ENCODE data around the gene P2RX1. TPM values are rescaled to one million over a fixed set of nuclear protein-coding genes. Genes with fewer than 3 reads are reported as not detected.

P2RX1 gene
- total and polyA plus RNA-seq, 8 donors, result 17.7 to 41.8 (median 24.9) TPM

DNA sequence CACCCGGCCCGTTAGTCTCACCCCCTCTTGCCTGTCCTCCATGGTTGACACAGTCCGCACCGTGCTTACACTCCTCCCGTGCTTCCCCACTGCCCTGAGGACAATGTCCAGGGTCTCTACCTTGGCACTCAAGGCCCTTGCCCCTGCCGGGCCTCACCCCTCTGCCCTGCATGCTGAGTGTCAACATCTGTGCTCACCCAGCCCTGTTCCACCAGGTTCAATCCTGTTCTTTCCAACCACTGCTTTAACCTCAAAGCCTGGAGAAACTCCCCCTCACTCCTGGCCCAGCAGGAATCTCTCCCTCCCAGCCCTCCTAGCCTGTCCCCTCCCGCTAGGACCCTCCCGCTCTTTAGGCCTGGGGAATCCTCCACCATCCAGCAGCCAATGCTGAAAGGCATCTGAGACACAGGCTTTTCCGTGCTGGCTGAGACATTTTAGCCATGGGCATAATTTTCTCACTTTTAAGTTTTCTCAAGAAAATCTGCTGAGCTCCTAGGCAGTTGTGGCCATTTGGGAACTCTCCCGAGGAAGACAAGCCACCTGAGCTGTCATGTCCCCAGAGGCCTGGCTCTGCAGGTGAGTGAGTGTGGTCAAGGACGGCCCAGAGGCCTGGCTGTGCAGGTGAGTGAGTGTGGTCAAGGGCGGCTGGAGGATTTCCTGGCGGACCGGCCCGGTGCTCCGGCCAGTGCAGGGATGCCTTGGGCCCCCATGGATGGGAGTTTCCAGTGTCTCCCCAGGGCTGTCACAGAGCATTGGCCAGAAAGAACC is 10.8 kb upstream of the P2RX1 start:
- Histone ChIP-seq H3K27me3 (no peaks in the 10 kb centered on the region), H3K4me3 (no peak overlapping the region), H3K27ac (no peak overlapping the region), H3K36me3 (no peaks in the 10 kb centered on the region), H3K4me1 (no peaks in the 10 kb centered on the region), H3K9me3 (no peaks in the 10 kb centered on the region)
- DNase-seq, result no peak
- intact Hi-C loops (cut with DNase I), result no loop called here
- TF ChIP-seq, protein P1, sequence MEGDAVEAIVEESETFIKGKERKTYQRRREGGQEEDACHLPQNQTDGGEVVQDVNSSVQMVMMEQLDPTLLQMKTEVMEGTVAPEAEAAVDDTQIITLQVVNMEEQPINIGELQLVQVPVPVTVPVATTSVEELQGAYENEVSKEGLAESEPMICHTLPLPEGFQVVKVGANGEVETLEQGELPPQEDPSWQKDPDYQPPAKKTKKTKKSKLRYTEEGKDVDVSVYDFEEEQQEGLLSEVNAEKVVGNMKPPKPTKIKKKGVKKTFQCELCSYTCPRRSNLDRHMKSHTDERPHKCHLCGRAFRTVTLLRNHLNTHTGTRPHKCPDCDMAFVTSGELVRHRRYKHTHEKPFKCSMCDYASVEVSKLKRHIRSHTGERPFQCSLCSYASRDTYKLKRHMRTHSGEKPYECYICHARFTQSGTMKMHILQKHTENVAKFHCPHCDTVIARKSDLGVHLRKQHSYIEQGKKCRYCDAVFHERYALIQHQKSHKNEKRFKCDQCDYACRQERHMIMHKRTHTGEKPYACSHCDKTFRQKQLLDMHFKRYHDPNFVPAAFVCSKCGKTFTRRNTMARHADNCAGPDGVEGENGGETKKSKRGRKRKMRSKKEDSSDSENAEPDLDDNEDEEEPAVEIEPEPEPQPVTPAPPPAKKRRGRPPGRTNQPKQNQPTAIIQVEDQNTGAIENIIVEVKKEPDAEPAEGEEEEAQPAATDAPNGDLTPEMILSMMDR (IDR thresholded peaks at IDR 0.05), result no peak
- FAIRE-seq, result no peak
- 78 to 80% methylated on average over 16 of the region's 16 CpGs for WGBS, 2 donors
- peak in 1 of 4 donors; percentile 7 for ATAC-seq

DNA sequence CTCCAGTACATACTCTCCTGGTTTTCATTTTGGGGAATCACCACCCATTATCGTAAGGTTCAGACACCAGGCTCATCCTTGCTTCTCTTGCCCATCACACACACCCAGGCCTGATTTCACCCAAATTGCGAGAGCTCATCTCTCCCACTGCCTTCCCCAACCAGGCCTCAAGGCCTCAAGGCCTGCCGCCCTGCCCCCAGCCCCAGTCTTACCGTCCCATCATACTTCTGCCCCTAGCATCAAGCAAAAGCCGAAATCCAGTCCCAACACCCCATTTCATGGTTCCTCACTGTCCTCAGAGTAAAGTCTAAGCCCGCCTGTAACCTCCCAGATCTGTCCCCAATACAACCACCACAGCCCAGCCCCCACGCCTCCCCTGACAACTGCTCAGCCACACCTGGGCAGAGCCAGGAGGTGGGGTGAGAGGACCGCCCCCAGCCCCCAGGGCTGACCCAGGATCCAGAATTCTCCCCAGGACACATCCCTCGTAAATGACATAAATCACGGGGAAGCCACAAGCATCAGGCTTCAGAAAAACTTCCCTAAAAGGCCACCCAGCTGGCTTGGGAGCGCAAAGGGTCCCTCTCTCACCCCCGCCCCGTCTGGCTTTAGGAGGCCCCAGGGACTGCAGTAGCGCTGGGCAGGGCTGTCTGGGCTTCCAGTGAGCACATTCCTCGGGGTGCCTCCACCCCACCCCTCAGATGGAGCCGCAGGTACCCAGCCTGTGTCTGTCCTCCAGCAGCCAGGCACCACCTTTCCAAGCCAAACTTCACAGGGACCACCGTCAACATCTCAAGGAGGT is 9.6 kb upstream of the P2RX1 start:
- DNase-seq, result no peak
- intact Hi-C loops (cut with DNase I), result no loop called here
- TF ChIP-seq, protein P1 (IDR thresholded peaks at IDR 0.05), result no peak
- Histone ChIP-seq H3K27ac (no peak overlapping the region), H3K4me1 (no peaks in the 10 kb centered on the region), H3K4me3 (no peak overlapping the region), H3K27me3 (no peaks in the 10 kb centered on the region), H3K36me3 (no peaks in the 10 kb centered on the region), H3K9me3 (no peaks in the 10 kb centered on the region)
- no peak for ATAC-seq
- no peak for FAIRE-seq
- 91 to 92% methylated on average over 17 of the region's 17 CpGs for WGBS, 2 donors

DNA sequence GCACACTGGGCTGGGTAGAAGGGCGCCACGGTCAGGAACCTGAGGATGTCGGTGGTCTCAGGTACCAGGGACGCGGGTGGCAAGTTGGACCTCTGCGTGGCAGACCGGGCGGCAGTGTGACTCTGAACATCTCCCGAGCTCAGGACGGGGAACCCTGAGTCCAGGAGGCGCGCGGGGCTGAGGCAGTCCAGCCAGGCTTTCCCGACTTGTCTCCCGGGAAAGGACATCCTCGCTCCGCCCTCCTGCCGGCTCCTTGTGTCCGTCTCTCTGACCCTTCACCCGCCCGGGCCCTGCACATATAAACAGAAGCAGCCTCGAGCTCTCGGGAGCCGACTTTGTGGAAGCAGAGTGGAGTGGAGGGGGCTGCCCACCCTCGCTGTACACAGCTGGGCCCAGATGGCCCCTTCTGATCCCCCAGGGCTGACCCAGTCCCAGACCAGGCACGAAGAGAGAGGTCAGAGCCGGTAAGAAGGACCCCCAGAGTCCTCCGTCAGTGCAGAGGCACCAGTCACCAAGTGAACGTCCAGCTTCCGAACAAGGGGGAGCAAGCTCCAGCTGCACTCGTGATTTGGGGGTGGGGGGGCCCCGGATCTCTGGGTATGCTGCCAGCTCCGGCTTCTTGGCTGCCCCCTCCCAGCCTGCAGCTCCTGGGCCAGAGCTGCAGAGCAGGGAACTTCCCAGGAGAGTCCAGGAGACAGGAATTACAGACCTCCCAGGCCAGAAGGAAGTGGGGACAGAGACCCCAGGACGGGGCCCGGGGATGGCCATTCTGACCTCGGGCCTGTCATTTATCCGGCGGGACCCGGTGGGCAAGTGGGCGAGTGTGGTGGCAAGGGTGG is 8.5 kb upstream of the P2RX1 start:
- 85 to 88% methylated on average over 40 of the region's 40 CpGs for WGBS, 2 donors
- intact Hi-C loops (cut with DNase I), result no loop called here

DNA sequence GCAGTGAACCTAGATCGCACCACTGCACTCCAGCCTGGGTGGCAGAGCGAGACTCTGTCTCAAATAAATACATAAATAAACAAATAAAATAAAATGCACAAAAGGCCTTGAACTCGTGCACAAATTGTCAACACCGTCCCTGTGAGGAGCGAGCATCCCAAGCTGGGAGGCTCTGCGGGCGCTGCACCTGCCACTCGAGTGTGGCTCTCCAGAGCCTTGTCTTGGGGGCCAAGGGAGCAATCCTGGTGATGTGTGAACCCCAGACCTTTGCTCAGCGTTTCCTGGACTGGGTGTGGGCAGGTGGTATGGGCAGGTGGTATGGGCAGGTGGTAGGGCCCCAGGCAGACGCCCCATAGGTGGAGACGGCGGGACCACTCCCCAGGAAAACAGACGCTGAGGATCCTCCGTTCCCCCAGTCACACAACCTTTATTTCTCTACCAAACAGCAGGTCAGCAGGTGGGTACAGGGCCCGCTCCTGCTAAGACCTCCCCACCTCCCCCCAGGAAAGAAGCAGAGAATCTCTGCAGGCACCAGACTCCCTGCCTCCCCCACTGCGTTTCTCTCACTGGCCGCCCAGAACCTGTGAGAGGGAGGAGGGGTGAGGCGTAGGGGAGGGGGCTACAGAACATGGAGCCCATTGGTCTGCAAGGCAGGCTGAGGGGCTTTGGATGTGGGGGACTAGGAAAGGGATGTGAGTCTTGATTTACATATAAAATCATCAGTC is 7.4 kb upstream of the P2RX1 start:
- no peak for FAIRE-seq
- Histone ChIP-seq H3K27me3 (no peaks in the 10 kb centered on the region), H3K4me1 (no peaks in the 10 kb centered on the region), H3K27ac (no peak overlapping the region), H3K36me3 (no peaks in the 10 kb centered on the region), H3K9me3 (no peaks in the 10 kb centered on the region), H3K4me3 (no peak overlapping the region)
- TF ChIP-seq, protein P1 (IDR thresholded peaks at IDR 0.05), result no peak
- no peak for ATAC-seq
- intact Hi-C loops (cut with DNase I), result no loop called here
- DNase-seq, result no peak
- 84 to 86% methylated on average over 18 of the region's 18 CpGs for WGBS, 2 donors

More for the DNA sequence above, 8.5 kb upstream of the P2RX1 start:
- Histone ChIP-seq H3K27me3 (no peaks in the 10 kb centered on the region), H3K4me3 (no peak overlapping the region), H3K27ac (no peak overlapping the region), H3K36me3 (no peaks in the 10 kb centered on the region), H3K9me3 (no peaks in the 10 kb centered on the region), H3K4me1 (no peaks in the 10 kb centered on the region)
- TF ChIP-seq, protein P1 (IDR thresholded peaks at IDR 0.05), result no peak
- no peak for DNase-seq
- no peak for FAIRE-seq
- no peak for ATAC-seq
